GM21619 (cell line): ENCODE measurements around the gene YWHAB.
"Not testable (repeated sequence)": the region's sequence is repeated elsewhere in the genome, so short reads cannot be mapped to it uniquely, and the experiment has no call there.

Experiments
- ATAC-seq: cut with Tn5 transposase; IDR thresholded peaks from one replicate; pipeline ENCODE4 v1.9.1; 2021; ENCODE audit not compliant: unreplicated experiment

YWHAB gene

GRCh38 chr20:44866703-44867335 lies 18.7 kb upstream of the YWHAB start:
- ATAC-seq = no peak

GRCh38 chr20:44869471-44869870 lies 16.0 kb upstream of the YWHAB start:
- no peak for ATAC-seq

- not testable (repeated sequence) for ATAC-seq
Observed at GRCh38 chr20:44882360-44882759, 3.1 kb upstream of the YWHAB start.

GRCh38 chr20:44883214-44883902 lies 2.1 kb upstream of the YWHAB start:
- no peak for ATAC-seq

GRCh38 chr20:44884907-44885391 lies 556 bp upstream of the YWHAB start:
- ATAC-seq = no peak

GRCh38 chr20:44886266-44886651 lies 754 bp downstream of the YWHAB start:
- ATAC-seq = no peak

- no peak for ATAC-seq
Observed at GRCh38 chr20:44886828-44887227, 1.3 kb downstream of the YWHAB start.

- ATAC-seq = no peak
Observed at GRCh38 chr20:44887466-44887865, 2.0 kb downstream of the YWHAB start.

- ATAC-seq = no peak
Observed at GRCh38 chr20:44888226-44889103, 3.0 kb downstream of the YWHAB start.

- no peak for ATAC-seq
Observed at GRCh38 chr20:44891826-44892225, 6.3 kb downstream of the YWHAB start.

GRCh38 chr20:44894959-44895358 lies 9.5 kb downstream of the YWHAB start:
- no peak for ATAC-seq

GRCh38 chr20:44896583-44896982 lies 11.1 kb downstream of the YWHAB start:
- no peak for ATAC-seq

GRCh38 chr20:44897133-44897532 lies 11.6 kb downstream of the YWHAB start:
- no peak for ATAC-seq

- no peak for ATAC-seq
Observed at GRCh38 chr20:44900231-44900854, 14.8 kb downstream of the YWHAB start.

GRCh38 chr20:44901974-44902373 lies 16.5 kb downstream of the YWHAB start:
- no peak for ATAC-seq

GRCh38 chr20:44904377-44904776 lies 18.9 kb downstream of the YWHAB start:
- no peak for ATAC-seq

GRCh38 chr20:44908987-44909871 lies 23.7 kb downstream of the YWHAB start:
- ATAC-seq = no peak

- ATAC-seq = peak; percentile 84
Observed at GRCh38 chr20:44909872-44910689, 24.6 kb downstream of the YWHAB start, which contains the start of gene PABPC1L. TSS of gene PABPC1L (plus strand) at chr20:44910060. CDS start at chr20:44910144, 84 bp downstream.

- no peak for ATAC-seq
Observed at GRCh38 chr20:44910690-44911262, 25.3 kb downstream of the YWHAB start.
